K562 (cell line): ENCODE results near the gene CST1. TPM values are rescaled to one million over a fixed set of nuclear protein-coding genes. Genes with fewer than 3 reads are reported as not detected.
"Not testable (repeated sequence)": the region's sequence is repeated elsewhere in the genome, so short reads cannot be mapped to it uniquely, and the experiment has no call there.

Experiments
- ATAC-seq: fragments of 200-7000 bp; cut with Tn5 transposase; 3 replicates; pipeline ENCODE4 v1.9.1; 2020; ENCODE audit warnings: moderate library complexity
- BruUV-seq: library from RNA; stranded (reverse); fragments of 400-500 nt; replicated peaks from 2 replicates; lab custom pipeline; 2021; lab: Mats Ljungman, UMichigan
- CTCF ChIA-PET: fragments of 300-600 bp; formaldehyde crosslinking; extraction: SDS; loops from one replicate; lab custom pipeline; 2021; ENCODE audit warnings: low intra/inter-chr PET ratio; lab: Yijun Ruan, JAX
- POLR2A ChIA-PET: fragments of 300-600, 350-650 bp; sonication (Branson Sonifier 250); formaldehyde crosslinking; extraction: SDS; loops from one replicate; lab custom pipeline; 2021; ENCODE audit warnings: antibody characterized with exemption, inconsistent platforms; lab: Yijun Ruan, JAX
- DNase-seq, 4 experiments: peaks; one replicate each; pipeline versions ENCODE4 v3.0.0 to v3.0.0-alpha.2; 2011 to 2018; ENCODE audit warnings: low spot score in 3 of 4, mixed read lengths in 3 of 4; ENCODE audit errors: extremely low read depth in 1 of 4
- FAIRE-seq: peaks from 2 replicates; lab custom pipeline; 2011; peaks lifted over from hg19 to GRCh38; lab: Jason Lieb, UNC
- H2AFZ ChIP-seq: 2 replicates; pipeline ENCODE4 v1.6.0; 2011; ENCODE audit warnings: low read depth, low read length, control low read depth, inconsistent platforms
- H3K27ac ChIP-seq: fragments of 200-600 bp; 3 replicates; pipeline ENCODE4 v1.8.0; 2011; ENCODE audit warnings: low read depth, mild to moderate bottlenecking, control low read depth, inconsistent platforms, low read length, moderate library complexity, mixed read lengths; ENCODE audit errors: extremely low read depth
- H3K27me3 ChIP-seq, 2 experiments: fragments of 300-600 bp in 1 of 2; 2 replicates in 1 of 2; 3 replicates in 1 of 2; pipeline versions ENCODE4 v1.6.0 to v1.8.0; 2011; ENCODE audit warnings: inconsistent platforms in 2 of 2, low read length in 2 of 2, mild to moderate bottlenecking in 1 of 2, mixed read lengths in 1 of 2, moderate library complexity in 1 of 2; ENCODE audit not compliant: control insufficient read depth in 2 of 2, insufficient read depth in 2 of 2
- H3K36me3 ChIP-seq: fragments of 300-600 bp; 3 replicates; pipeline ENCODE4 v1.8.0; 2011; ENCODE audit warnings: mild to moderate bottlenecking, low read length, inconsistent platforms; ENCODE audit not compliant: control insufficient read depth, insufficient read depth
- H3K4me1 ChIP-seq, 2 experiments: fragments of 200-600 bp in 1 of 2; replicated peaks in 1 of 2; 2 replicates in 1 of 2; 3 replicates in 1 of 2; pipeline versions ENCODE4 v1.5.1 to v1.8.0; 2011; ENCODE audit warnings: inconsistent platforms in 2 of 2, low read length in 2 of 2, mild to moderate bottlenecking in 1 of 2, mixed read lengths in 1 of 2, moderate library complexity in 1 of 2; ENCODE audit not compliant: control insufficient read depth in 2 of 2, insufficient read depth in 2 of 2
- H3K4me2 ChIP-seq: 2 replicates; pipeline ENCODE4 v1.6.1; 2011; ENCODE audit warnings: low read length, control low read depth, inconsistent platforms, mixed read lengths; ENCODE audit not compliant: insufficient read depth
- H3K4me3 ChIP-seq: fragments of 200-600 bp; sonication (generic), shearing (Covaris generic); 2 replicates; pipeline ENCODE4 v1.5.1; 2016; ENCODE audit warnings: control low read depth, inconsistent platforms
- H3K79me2 ChIP-seq: fragments of 200-600 bp; 3 replicates; pipeline ENCODE4 v1.8.0; 2011; ENCODE audit warnings: low read length, inconsistent platforms; ENCODE audit not compliant: control insufficient read depth, insufficient read depth
- H3K9ac ChIP-seq, 2 experiments: 2 replicates each; pipeline versions ENCODE4 v1.6.0 to v1.6.1; 2011; ENCODE audit warnings: low read depth in 2 of 2, low read length in 2 of 2, control low read depth in 1 of 2, inconsistent platforms in 1 of 2, mild to moderate bottlenecking in 1 of 2, mixed read lengths in 1 of 2; ENCODE audit not compliant: insufficient read depth in 1 of 2
- H3K9me1 ChIP-seq: one replicate; pipeline ENCODE4 v1.6.0; 2011; ENCODE audit warnings: inconsistent platforms, mild to moderate bottlenecking, low read length, moderate library complexity; ENCODE audit not compliant: control insufficient read depth, insufficient read depth
- H3K9me3 ChIP-seq: replicated peaks from 2 replicates; pipeline ENCODE4 v1.5.1; 2011; ENCODE audit warnings: low read depth, low read length, inconsistent platforms; ENCODE audit not compliant: control insufficient read depth, insufficient read depth
- H4K20me1 ChIP-seq: replicated peaks from 2 replicates; pipeline ENCODE4 v1.6.1; 2011; ENCODE audit warnings: low read length, inconsistent platforms, mixed read lengths; ENCODE audit not compliant: control insufficient read depth, insufficient read depth
- GMEB1 ChIP-seq: fragments of 250-450 bp; sonication (Bioruptor Pico); IDR thresholded peaks from 2 replicates; pipeline ENCODE4 v1.4.0; 2020; ENCODE audit warnings: mild to moderate bottlenecking
- NEUROD1 ChIP-seq: fragments of 150-350 bp; IDR thresholded peaks from 2 replicates; pipeline ENCODE4 v1.6.1; 2014; ENCODE audit warnings: borderline replicate concordance, low read length, low read depth; ENCODE audit not compliant: partially characterized antibody
- RBBP5 ChIP-seq: fragments of 200-600 bp; sonication (generic); IDR thresholded peaks from 2 replicates; pipeline ENCODE4 v1.6.1; 2012; ENCODE audit warnings: borderline replicate concordance, mild to moderate bottlenecking, low read length, control low read depth, inconsistent platforms; ENCODE audit not compliant: insufficient read depth, poor library complexity, severe bottlenecking
- WGBS: fragments of 100-300 bp; shearing (Covaris generic); methylation state at CpG from one replicate; pipeline ENCODE4 v1.1.6; 2016; ENCODE audit warnings: low coverage, mixed read lengths; ENCODE audit not compliant: insufficient coverage; ENCODE audit errors: missing lambda C conversion rate; 5-methylcytosine and 5-hydroxymethylcytosine counted together
- in situ Hi-C: fragments of 300-500 bp; cut with MboI; formaldehyde crosslinking; loops from 4 replicates; pipeline ENCODE4 v1.15.0; 2018; ENCODE audit warnings: inconsistent platforms, mixed read lengths
- intact Hi-C: fragments of 100-400 bp; cut with micrococcal nuclease; formaldehyde crosslinking; loops from 2 replicates; pipeline ENCODE4 v1.14.2; 2022
- polyA plus RNA-seq, 8 experiments: library from polyadenylated mRNA; depleted of rRNA in 4 of 8; stranded (reverse) in 5 of 8; unstranded in 3 of 8; fragments of >200 nt; fragmentation: Nextera tagmentation in 2 of 8; fragmentation: Illumina TruSeq in 1 of 8; extraction: Ambion mirVana in 2 of 8; extraction: Trizol in 1 of 8; gene quantifications; 2 replicates each; pipeline versions ENCODE4 v1.2.1 to v1.2.3, GENCODE V29; 2011 to 2014; ENCODE audit warnings: inconsistent platforms in 1 of 8, missing spikeins in 1 of 8
- total RNA-seq, 7 experiments: library from RNA; depleted of rRNA in 6 of 7; stranded (reverse); fragments of >200 nt in 6 of 7; fragmentation: Illumina TruSeq in 2 of 7; extraction: Trizol in 2 of 7; gene quantifications; 2 replicates each; pipeline versions ENCODE4 v1.2.1 to v1.2.3, GENCODE V29; 2011 to 2021; ENCODE audit warnings: low replicate concordance in 1 of 7

CST1 gene
- total and polyA plus RNA-seq, 9 of the 15 experiments (the other 6 are each of a cell fraction or from before 2014, with no cell fraction given), result not detected

GRCh38 chr20:23744817-23745216, 5.9 kb downstream of the CST1 start (continued):
- TF ChIP-seq RBBP5 (no peak), GMEB1 (no peak), NEUROD1 (no peak)

GRCh38 chr20:23735391-23735790, 15.3 kb downstream of the CST1 start:
- intact Hi-C loops, H3K79me2 ChIP-seq, H3K9me3 ChIP-seq, H3K9me1 ChIP-seq, H3K27ac ChIP-seq, H3K36me3 ChIP-seq, H3K4me1 ChIP-seq, POLR2A ChIA-PET, H4K20me1 ChIP-seq, H3K4me2 ChIP-seq, H3K27me3 ChIP-seq, CTCF ChIA-PET, H3K9ac ChIP-seq, H2AFZ ChIP-seq, DNase-seq, H3K4me3 ChIP-seq, ATAC-seq, in situ Hi-C loops, BruUV-seq, FAIRE-seq: not testable (repeated sequence)
- WGBS, result 0% methylated on average over 3 of the region's 3 CpGs

- in situ Hi-C loops, CTCF ChIA-PET, H3K4me2 ChIP-seq, FAIRE-seq, H3K4me1 ChIP-seq, H3K9me1 ChIP-seq, DNase-seq, H3K9ac ChIP-seq, H3K27ac ChIP-seq, H3K36me3 ChIP-seq, intact Hi-C loops, H4K20me1 ChIP-seq, H2AFZ ChIP-seq, H3K4me3 ChIP-seq, H3K9me3 ChIP-seq, ATAC-seq, POLR2A ChIA-PET, H3K79me2 ChIP-seq, BruUV-seq, H3K27me3 ChIP-seq: not testable (repeated sequence)
- WGBS, result 0% methylated on average over 2 of the region's 2 CpGs
Measured at GRCh38 chr20:23734949-23735348, 15.8 kb downstream of the CST1 start.

GRCh38 chr20:23734440-23734839, 16.3 kb downstream of the CST1 start:
- H3K4me1 ChIP-seq, H2AFZ ChIP-seq, BruUV-seq, FAIRE-seq, H4K20me1 ChIP-seq, H3K79me2 ChIP-seq, POLR2A ChIA-PET, intact Hi-C loops, H3K4me3 ChIP-seq, H3K9me3 ChIP-seq, H3K27ac ChIP-seq, H3K4me2 ChIP-seq, H3K9ac ChIP-seq, DNase-seq, CTCF ChIA-PET, H3K27me3 ChIP-seq, H3K9me1 ChIP-seq, H3K36me3 ChIP-seq, in situ Hi-C loops, ATAC-seq: not testable (repeated sequence)
- whole genome bisulfite sequencing, result no CpG with 5 or more reads among the region's 1 CpG
